Stomach (tissue), 9 donors: Measurements from ENCODE around the gene THAP8. TPM values are rescaled to one million over a fixed set of nuclear protein-coding genes. Genes with fewer than 3 reads are reported as not detected.
"Not testable (repeated sequence)": the region's sequence is repeated elsewhere in the genome, so short reads cannot be mapped to it uniquely, and the experiment has no call there.

ENCODE experiments used
- DNase-seq, 2 donors: peaks; one replicate each; pipeline versions ENCODE4 v3.0.0 to v3.0.0-alpha.2; 2013 to 2019
- H3K27ac ChIP-seq, 5 donors: fragments of 200-600 bp in 4 of 5; sonication (generic) in 4 of 5; one replicate each; pipeline ENCODE4 v1.5.1; 2013 to 2019; ENCODE audit warnings: mild to moderate bottlenecking in 1 of 5, moderate library complexity in 1 of 5
- H3K27me3 ChIP-seq, 3 donors: fragments of 200-600 bp; sonication (generic); one replicate each; pipeline ENCODE4 v1.5.1; 2017 to 2019; ENCODE audit warnings: mixed run types in 1 of 3
- H3K36me3 ChIP-seq, 4 donors: fragments of 200-600 bp; sonication (generic); 1 replicate in 3 of 4; 2 replicates in 1 of 4; pipeline ENCODE4 v1.5.1; 2016 to 2019
- H3K4me1 ChIP-seq, 4 donors: fragments of 200-600 bp; sonication (generic); one replicate each; pipeline ENCODE4 v1.5.1; 2016 to 2019
- H3K4me3 ChIP-seq, 4 donors: fragments of 200-600 bp; sonication (generic) in 3 of 4; one replicate each; pipeline ENCODE4 v1.5.1; 2016 to 2019; ENCODE audit warnings: mild to moderate bottlenecking in 1 of 4
- H3K9me3 ChIP-seq, 4 donors: fragments of 200-600 bp; sonication (generic); one replicate each; pipeline ENCODE4 v1.5.1; 2016 to 2019
- EP300 ChIP-seq: sonication (generic); formaldehyde crosslinking; IDR thresholded peaks from one replicate; pipeline ENCODE4 v1.6.1; 2017; ENCODE audit warnings: antibody characterized with exemption
- POLR2A ChIP-seq, 4 donors: fragments of 450-650 bp; IDR thresholded peaks; one replicate each; pipeline ENCODE4 v1.6.1; 2016; ENCODE audit warnings: antibody characterized with exemption in 4 of 4, control low read depth in 2 of 4, mild to moderate bottlenecking in 1 of 4, moderate library complexity in 1 of 4
- POLR2AphosphoS5 ChIP-seq, 3 donors: sonication (generic); formaldehyde crosslinking; IDR thresholded peaks; one replicate each; pipeline ENCODE4 v1.6.1; 2016; ENCODE audit warnings: antibody characterized with exemption in 3 of 3
- WGBS, 5 donors: extraction: QIAGEN DNeasy Blood & Tissue Kit in 3 of 5; methylation state at CpG; one replicate each; pipeline versions ENCODE4 v1.1.5 to v1.1.7; 2013 to 2018; 5-methylcytosine and 5-hydroxymethylcytosine counted together
- intact Hi-C: fragments of 100-400 bp; cut with DNase I; formaldehyde crosslinking; loops from one replicate; pipeline ENCODE4 v1.15.1; 2023; ENCODE audit warnings: low total_unique reads
- polyA plus RNA-seq, 3 donors: library from polyadenylated mRNA; stranded (reverse); fragments of 200-250 nt; gene quantifications; one replicate each; pipeline ENCODE4 v1.2.3, GENCODE V29; 2013
- total RNA-seq, 5 donors: library from RNA; depleted of rRNA; stranded (reverse); fragments of >200 nt; gene quantifications; one replicate each; pipeline versions ENCODE4 v1.1.0 to v1.2.3, GENCODE V29; 2014 to 2016
- TF ChIP-seq, protein P1 (sequence below), 7 experiments: fragments of 450-650 bp in 4 of 7; fragments of 200-600 bp in 3 of 7; sonication (generic) in 3 of 7; IDR thresholded peaks; one replicate each; pipeline ENCODE4 v1.5.1; 2016 to 2019; ENCODE audit warnings: antibody characterized with exemption in 7 of 7, control low read depth in 2 of 7, mild to moderate bottlenecking in 1 of 7
- donor health status: healthy with polysubstance abuse.
- donor health status: Bipolar disorder and iron deficiency.
- donor health status: healthy.

Gene THAP8
- total and polyA plus RNA-seq, 8 donors = 0.29 to 12.8 (median 4.7) TPM; not detected in 1

DNA sequence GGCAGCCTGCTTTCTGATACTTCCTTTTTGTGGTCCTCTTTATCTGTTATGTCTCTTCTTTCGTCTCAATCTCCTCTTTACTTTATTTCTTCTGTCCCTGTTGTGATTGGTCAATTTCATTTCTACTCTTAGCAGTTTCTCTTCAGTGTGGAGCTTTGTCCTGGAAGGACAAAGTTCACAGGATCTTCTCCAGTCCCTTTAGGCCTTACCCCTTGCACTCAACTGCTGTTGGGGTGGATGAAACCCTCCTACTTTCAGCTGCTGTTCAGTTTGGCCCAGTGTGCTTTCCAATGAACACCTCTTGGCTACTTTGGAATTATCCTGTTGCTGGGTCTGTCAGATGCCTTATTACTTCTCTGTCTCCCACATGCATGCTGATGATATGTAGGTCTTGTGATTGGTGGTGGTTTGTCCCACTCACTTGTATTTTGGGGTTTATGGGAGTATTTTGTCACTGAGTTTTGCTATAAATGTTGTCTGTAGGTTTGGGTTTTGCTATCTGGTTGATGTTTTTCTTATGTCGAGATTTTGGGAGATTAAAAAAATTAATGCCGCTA lies 25.4 kb upstream of the THAP8 start:
- no peak overlapping the region for H3K27ac ChIP-seq

DNA sequence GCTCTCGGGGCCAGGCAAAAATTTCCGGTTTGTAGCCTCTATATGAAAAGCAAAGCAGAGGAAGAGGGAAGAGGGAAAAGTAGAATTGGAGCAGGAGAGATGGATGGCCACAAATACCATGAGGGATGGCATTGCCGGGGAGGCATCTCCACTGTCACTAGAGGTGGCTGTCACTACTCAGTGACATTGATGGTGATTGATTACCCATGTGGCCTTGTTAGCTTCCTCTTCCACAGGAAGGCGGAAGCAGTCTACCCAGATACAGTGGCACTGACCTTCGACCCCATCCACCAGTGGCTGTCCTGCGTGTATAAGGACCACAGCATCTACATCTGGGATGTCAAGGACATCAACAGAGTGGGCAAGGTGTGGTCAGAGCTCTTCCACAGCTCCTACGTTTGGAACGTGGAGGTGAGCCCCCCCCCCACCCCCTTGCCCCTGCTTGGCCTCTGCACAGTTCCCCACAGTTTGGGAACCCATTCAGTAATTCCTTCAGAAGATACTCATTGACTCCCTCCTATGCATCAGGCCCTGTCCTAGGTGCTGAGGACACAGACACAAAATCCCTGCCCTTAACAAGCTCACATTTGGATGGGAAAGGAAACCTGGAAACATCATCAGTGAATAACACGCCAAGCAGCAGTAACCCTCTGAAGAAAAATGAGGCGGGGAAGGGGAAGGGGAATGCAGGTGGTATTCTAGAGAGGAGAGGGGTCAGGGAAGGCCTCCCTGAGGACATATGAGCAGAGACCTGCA lies 19.2 kb upstream of the THAP8 start:
- 87 to 90% (median 89%) methylated on average over 10 of the region's 10 CpGs for WGBS, 5 donors
- DNase-seq = no peak

More for the DNA sequence above, 25.4 kb upstream of the THAP8 start:
- WGBS, 5 donors = 92 to 97% (median 95%) methylated on average over 3 of the region's 3 CpGs
- TF ChIP-seq EP300 = no peak
- no peak for TF ChIP-seq POLR2A (IDR thresholded peaks at IDR 0.05)
- no peak for TF ChIP-seq POLR2AphosphoS5 (IDR thresholded peaks at IDR 0.05)
- TF ChIP-seq, protein P1, sequence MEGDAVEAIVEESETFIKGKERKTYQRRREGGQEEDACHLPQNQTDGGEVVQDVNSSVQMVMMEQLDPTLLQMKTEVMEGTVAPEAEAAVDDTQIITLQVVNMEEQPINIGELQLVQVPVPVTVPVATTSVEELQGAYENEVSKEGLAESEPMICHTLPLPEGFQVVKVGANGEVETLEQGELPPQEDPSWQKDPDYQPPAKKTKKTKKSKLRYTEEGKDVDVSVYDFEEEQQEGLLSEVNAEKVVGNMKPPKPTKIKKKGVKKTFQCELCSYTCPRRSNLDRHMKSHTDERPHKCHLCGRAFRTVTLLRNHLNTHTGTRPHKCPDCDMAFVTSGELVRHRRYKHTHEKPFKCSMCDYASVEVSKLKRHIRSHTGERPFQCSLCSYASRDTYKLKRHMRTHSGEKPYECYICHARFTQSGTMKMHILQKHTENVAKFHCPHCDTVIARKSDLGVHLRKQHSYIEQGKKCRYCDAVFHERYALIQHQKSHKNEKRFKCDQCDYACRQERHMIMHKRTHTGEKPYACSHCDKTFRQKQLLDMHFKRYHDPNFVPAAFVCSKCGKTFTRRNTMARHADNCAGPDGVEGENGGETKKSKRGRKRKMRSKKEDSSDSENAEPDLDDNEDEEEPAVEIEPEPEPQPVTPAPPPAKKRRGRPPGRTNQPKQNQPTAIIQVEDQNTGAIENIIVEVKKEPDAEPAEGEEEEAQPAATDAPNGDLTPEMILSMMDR (IDR thresholded peaks at IDR 0.05) = no peak
- Histone ChIP-seq H3K4me1 (no peaks in the 10 kb centered on the region), H3K9me3 (no peaks in the 10 kb centered on the region), H3K27me3 (no peaks in the 10 kb centered on the region), H3K4me3 (no peak overlapping the region), H3K36me3 (peaks cover 0 to 21% (median 0%) of the 10 kb centered on the region in 4 donors)
- DNase-seq = no peak
- intact Hi-C loops = no loop called here

DNA sequence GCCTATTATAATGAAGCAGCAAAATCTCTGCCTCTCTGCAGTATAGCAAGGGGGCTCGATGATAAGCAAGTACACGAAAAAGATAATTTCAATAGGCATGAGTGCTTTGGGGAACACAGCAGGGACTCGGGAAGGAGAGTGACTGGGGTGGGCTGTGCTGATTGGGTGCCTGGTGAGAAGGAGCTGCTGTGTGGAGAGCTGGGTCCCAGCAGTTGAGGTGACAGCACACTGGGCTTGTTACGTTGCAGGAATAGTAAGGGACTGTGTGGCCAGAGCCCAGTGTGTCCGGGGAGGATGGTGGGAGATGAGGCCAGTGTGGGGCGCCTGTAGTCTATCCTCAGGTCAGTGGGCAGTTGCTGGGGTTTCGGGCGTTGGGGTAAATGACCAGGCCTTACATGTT lies 18.0 kb upstream of the THAP8 start:
- peaks cover 0 to 17% (median 0%) of the 10 kb centered on the region in 4 donors for H3K36me3 ChIP-seq
- WGBS, 5 donors = 87 to 95% (median 92%) methylated on average over 8 of the region's 8 CpGs
- intact Hi-C loops = no loop called here
- H3K27ac ChIP-seq = no peak overlapping the region
- no peak overlapping the region for H3K4me3 ChIP-seq
- H3K27me3 ChIP-seq = no peaks in the 10 kb centered on the region
- H3K9me3 ChIP-seq = no peaks in the 10 kb centered on the region
- peaks cover 0 to 12% (median 10%) of the 10 kb centered on the region in 4 donors for H3K4me1 ChIP-seq
- TF ChIP-seq POLR2AphosphoS5 (IDR thresholded peaks at IDR 0.05) = no peak
- no peak for TF ChIP-seq POLR2A (IDR thresholded peaks at IDR 0.05)
- no peak for TF ChIP-seq EP300
- TF ChIP-seq, protein P1 (IDR thresholded peaks at IDR 0.05) = no peak
- DNase-seq = no peak

More for the DNA sequence above, 19.2 kb upstream of the THAP8 start:
- Histone ChIP-seq H3K9me3 (no peaks in the 10 kb centered on the region), H3K27me3 (no peaks in the 10 kb centered on the region), H3K4me3 (no peak overlapping the region), H3K4me1 (peaks cover 0 to 12% (median 10%) of the 10 kb centered on the region in 4 donors), H3K27ac (no peak overlapping the region), H3K36me3 (peaks cover 0 to 10% (median 0%) of the 10 kb centered on the region in 4 donors)
- intact Hi-C loops = no loop called here
- no peak for TF ChIP-seq POLR2AphosphoS5 (IDR thresholded peaks at IDR 0.05)
- no peak for TF ChIP-seq EP300
- TF ChIP-seq POLR2A (IDR thresholded peaks at IDR 0.05) = no peak
- TF ChIP-seq, protein P1 (IDR thresholded peaks at IDR 0.05) = no peak

DNA sequence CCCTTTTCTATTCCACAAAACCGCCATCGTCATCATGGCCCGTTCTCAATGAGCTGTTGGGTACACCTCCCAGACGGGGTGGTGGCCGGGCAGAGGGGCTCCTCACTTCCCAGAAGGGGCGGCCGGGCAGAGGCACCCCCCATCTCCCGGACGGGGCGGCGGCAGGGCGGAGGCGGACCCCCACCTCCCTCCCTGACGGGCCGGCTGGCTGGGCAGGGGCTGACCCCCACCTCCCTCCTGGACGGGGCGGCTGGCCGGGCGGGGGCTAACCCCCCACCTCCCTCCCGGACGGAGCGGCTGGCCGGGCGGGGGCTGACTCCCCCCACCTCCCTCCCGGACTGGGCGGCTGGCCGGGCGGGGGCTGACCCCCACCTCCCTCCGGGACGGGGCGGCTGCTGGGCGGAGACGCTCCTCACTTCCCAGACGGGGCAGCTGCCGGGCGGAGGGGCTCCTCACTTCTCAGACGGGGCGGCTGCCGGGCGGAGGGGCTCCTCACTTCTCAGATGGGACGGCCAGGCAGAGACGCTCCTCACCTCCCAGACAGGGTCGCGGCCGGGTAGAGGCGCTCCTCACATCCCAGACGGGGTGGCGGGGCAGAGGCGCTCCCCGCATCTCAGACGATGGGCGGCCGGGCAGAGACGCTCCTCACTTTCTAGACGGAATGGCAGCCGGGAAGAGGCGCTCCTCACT lies 14.9 kb upstream of the THAP8 start:
- H3K27ac ChIP-seq, DNase-seq, intact Hi-C loops, H3K27me3 ChIP-seq, H3K9me3 ChIP-seq, H3K4me3 ChIP-seq: not testable (repeated sequence)
- H3K4me1 ChIP-seq = peaks cover 0 to 12% (median 10%) of the 10 kb centered on the region in 4 donors
- 97 to 98% (median 98%) methylated on average over 16 to 48 of the region's 57 CpGs for WGBS, 5 donors
- H3K36me3 ChIP-seq = peaks cover 0 to 19% (median 0%) of the 10 kb centered on the region in 4 donors
